Neural crest cell (in vitro differentiated cells): Measurements from ENCODE around the gene ACTRT2. TPM values are rescaled to one million over a fixed set of nuclear protein-coding genes. Genes with fewer than 3 reads are reported as not detected.

Source experiments
- DNase-seq: peaks from one replicate; pipeline ENCODE4 v3.0.0; 2021; ENCODE audit warnings: low read depth, mixed read lengths, low spot score
- H3K27ac Mint-ChIP-seq: one replicate; pipeline ENCODE4 v1.8.0; 2021; ENCODE audit warnings: mild to moderate bottlenecking, mixed read lengths; ENCODE audit not compliant: unreplicated experiment
- H3K27me3 Mint-ChIP-seq: 2 replicates; pipeline ENCODE4 v1.8.0; 2021; ENCODE audit warnings: low read depth, mild to moderate bottlenecking, mixed read lengths
- H3K36me3 Mint-ChIP-seq: 2 replicates; pipeline ENCODE4 v1.8.0; 2021; ENCODE audit warnings: low read depth, mild to moderate bottlenecking, mixed read lengths
- H3K4me1 Mint-ChIP-seq: 2 replicates; pipeline ENCODE4 v1.8.0; 2021; ENCODE audit warnings: mixed read lengths
- H3K4me3 Mint-ChIP-seq: one replicate; pipeline ENCODE4 v1.8.0; 2021; ENCODE audit warnings: mild to moderate bottlenecking, mixed read lengths
- H3K9me3 Mint-ChIP-seq: 2 replicates; pipeline ENCODE4 v1.8.0; 2021; ENCODE audit warnings: mixed read lengths
- CTCF ChIP-seq: fragments of 200-600 bp; sonication (generic); conservative IDR thresholded peaks from 2 replicates; pipeline ENCODE4 v1.5.0; 2021; ENCODE audit warnings: antibody characterized with exemption, mild to moderate bottlenecking
- total RNA-seq: library from RNA; stranded (reverse); gene quantifications from 2 replicates; pipeline ENCODE4 v1.2.1, GENCODE V29; 2021

ACTRT2 gene
- total RNA-seq, 1 donor from 2014 or later: not detected

- Mint-ChIP-seq H3K27ac (no peak overlapping the region), H3K9me3 (peaks cover 3% of the 10 kb centered on the region), H3K27me3 (peaks cover 4% of the 10 kb centered on the region), H3K4me1 (no peaks in the 10 kb centered on the region), H3K36me3 (peaks cover 2% of the 10 kb centered on the region), H3K4me3 (no peak overlapping the region)
- TF ChIP-seq CTCF: peak; percentile 71
- DNase-seq: peak; percentile 24
Measured at GRCh38 chr1:3012456-3013291, 8.6 kb upstream of the ACTRT2 start.

GRCh38 chr1:3013371-3014049 lies 7.8 kb upstream of the ACTRT2 start:
- H3K4me3 Mint-ChIP-seq: no peak overlapping the region
- no peak for DNase-seq
- no peak overlapping the region for H3K27ac Mint-ChIP-seq
- no peaks in the 10 kb centered on the region for H3K9me3 Mint-ChIP-seq
- H3K4me1 Mint-ChIP-seq: no peaks in the 10 kb centered on the region
- no peaks in the 10 kb centered on the region for H3K36me3 Mint-ChIP-seq
- no peak for TF ChIP-seq CTCF
- peaks cover 4% of the 10 kb centered on the region for H3K27me3 Mint-ChIP-seq

GRCh38 chr1:3014050-3014440 lies 7.2 kb upstream of the ACTRT2 start:
- H3K4me1 Mint-ChIP-seq: no peaks in the 10 kb centered on the region
- H3K9me3 Mint-ChIP-seq: no peaks in the 10 kb centered on the region
- H3K4me3 Mint-ChIP-seq: no peak overlapping the region
- peaks cover 4% of the 10 kb centered on the region for H3K27me3 Mint-ChIP-seq
- no peaks in the 10 kb centered on the region for H3K36me3 Mint-ChIP-seq
- no peak for DNase-seq
- H3K27ac Mint-ChIP-seq: no peak overlapping the region
- TF ChIP-seq CTCF: no peak

GRCh38 chr1:3014443-3015268 lies 6.6 kb upstream of the ACTRT2 start:
- TF ChIP-seq CTCF: no peak
- Mint-ChIP-seq H3K27ac (no peak overlapping the region), H3K27me3 (peaks cover 4% of the 10 kb centered on the region), H3K9me3 (no peaks in the 10 kb centered on the region), H3K4me1 (no peaks in the 10 kb centered on the region), H3K36me3 (no peaks in the 10 kb centered on the region), H3K4me3 (no peak overlapping the region)
- DNase-seq: no peak

- no peaks in the 10 kb centered on the region for H3K9me3 Mint-ChIP-seq
- H3K27ac Mint-ChIP-seq: no peak overlapping the region
- no peak for DNase-seq
- TF ChIP-seq CTCF: no peak
- H3K4me1 Mint-ChIP-seq: no peaks in the 10 kb centered on the region
- no peaks in the 10 kb centered on the region for H3K36me3 Mint-ChIP-seq
- H3K27me3 Mint-ChIP-seq: peaks cover 4% of the 10 kb centered on the region
- H3K4me3 Mint-ChIP-seq: no peak overlapping the region
Measured at GRCh38 chr1:3015269-3015635, 6.0 kb upstream of the ACTRT2 start.
